Activated CD4-positive, alpha-beta T cell treated with anti-CD3 and anti-CD28 coated beads for 1 hour (primary cell): Measurements from ENCODE around the gene TECR.
"Not testable (repeated sequence)": the region's sequence is repeated elsewhere in the genome, so short reads cannot be mapped to it uniquely, and the experiment has no call there.

Source experiments
- DNase-seq: peaks from one replicate; pipeline ENCODE4 v3.0.0-alpha.2; 2020

The TECR gene

DNA sequence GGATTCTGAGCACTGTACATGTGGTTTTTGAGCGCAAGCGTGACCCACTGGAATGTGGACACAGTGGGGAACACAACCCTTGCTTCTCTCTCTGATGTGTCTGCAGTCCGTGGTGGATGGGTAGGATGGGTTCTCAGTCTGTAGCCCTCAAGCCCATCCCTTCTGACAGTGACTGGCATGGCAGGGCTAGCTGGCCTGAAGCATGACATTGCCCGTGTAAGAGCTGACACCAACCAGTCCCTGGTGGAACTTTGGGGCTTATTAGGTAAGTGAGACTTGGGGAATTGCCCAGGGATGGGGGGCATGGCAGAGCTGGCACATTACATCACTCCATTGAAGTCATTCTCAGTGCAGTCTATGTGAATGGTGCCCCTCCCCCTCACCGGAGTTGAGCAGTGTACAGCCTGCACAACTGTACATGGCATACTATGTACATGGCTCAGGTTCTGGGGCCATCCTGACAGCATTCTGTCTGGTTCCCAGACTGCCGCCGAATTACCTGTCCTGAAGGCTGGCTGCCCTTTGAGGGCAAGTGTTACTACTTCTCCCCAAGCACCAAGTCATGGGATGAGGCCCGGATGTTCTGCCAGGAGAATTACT lies 70.3 kb downstream of the TECR start:
- no peak for DNase-seq

DNA sequence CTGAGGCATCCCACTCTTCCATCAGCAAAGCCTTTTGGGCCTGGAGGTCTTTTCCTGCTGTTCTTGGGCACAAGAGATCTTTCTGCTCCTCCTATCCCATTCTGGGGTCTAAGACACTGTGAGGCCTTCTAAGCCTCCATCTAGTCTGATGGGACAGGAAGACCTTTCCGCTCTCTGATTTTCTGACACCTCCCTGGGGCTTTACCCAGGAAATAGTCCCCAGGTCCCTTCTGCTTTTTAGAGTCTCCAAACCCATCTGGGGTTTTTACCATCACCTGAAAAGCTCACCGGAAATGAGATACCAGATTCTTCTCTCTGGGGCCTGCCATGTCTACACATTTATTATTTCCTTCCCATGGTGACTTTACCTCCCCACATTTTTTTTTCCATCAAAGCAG lies 74.6 kb downstream of the TECR start:
- DNase-seq: no peak

DNA sequence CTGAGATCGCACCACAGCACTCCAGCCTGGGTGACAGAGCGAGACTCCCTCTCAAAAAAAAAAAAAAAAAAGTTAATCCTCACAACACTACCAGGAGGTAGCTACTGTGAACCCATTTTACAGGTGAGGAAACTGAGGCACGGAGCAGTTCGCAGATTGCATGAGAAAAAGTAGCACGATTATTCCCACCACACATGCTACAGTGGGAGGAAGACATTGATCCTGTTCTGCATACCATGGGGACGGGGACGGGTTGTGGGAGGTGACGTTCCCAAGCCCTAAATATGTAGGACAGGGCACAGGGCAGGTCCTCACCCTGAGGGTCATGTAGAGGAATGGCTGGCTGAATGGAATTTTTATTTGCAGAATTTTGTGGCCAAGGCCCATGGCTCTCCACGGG lies 77.2 kb downstream of the TECR start:
- DNase-seq: no peak

DNA sequence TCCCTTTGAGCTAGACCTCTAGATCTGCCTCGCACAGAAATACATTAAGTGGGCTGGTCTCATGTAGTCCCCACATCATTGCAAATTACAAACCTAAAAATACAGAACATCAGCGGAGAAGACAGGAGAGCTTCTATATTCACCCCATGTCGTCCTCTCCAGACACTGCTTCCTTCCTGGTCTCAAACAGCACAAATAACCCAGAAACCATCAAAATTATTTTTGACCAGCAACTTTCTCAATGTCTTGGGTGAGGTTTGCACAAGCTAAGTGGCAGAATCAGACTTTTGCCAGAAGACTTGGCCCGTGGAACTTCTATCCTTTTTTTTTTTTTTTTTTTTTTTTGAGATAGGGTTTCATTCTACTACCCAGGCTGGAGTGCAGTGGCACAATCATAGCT lies 81.7 kb downstream of the TECR start:
- no peak for DNase-seq

DNA sequence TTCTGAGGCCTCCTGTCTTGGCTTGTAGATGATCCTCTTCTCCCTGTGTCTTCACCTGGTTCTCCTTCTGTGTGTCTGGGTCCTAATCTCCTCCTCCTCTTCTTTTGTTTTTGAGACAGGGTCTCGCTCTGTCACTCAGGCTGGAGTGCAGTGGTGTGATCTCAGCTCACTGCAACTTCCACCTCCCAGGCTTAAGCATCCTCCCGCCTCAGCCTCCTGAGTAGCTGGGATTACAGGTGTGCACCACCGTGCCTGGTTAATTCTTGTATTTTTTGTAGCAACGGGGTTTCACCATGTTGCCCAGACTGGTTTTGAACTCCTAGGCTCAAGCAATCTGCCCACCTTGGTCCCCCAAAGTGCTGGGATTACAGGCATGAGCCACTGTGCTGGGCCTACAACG lies 82.8 kb downstream of the TECR start:
- not testable (repeated sequence) for DNase-seq

DNA sequence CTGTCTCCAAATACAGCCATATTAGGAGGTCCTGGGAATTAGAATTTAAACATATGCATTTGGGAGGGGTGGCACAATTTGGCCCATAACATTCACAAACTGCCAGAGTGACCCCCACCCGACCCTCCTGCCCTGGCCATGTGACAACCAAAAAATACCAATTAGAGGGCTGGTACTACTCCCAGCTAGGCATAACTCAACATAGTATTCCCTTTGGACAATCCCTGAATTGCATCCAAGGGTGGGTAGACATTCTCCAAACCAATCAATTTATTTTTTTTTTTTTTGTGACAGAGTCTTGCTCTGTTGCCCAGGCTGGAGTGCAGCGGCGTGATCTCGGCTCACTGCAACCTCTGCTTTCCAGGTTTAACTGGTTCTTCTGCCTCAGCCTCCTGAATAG lies 83.3 kb downstream of the TECR start:
- no peak for DNase-seq

DNA sequence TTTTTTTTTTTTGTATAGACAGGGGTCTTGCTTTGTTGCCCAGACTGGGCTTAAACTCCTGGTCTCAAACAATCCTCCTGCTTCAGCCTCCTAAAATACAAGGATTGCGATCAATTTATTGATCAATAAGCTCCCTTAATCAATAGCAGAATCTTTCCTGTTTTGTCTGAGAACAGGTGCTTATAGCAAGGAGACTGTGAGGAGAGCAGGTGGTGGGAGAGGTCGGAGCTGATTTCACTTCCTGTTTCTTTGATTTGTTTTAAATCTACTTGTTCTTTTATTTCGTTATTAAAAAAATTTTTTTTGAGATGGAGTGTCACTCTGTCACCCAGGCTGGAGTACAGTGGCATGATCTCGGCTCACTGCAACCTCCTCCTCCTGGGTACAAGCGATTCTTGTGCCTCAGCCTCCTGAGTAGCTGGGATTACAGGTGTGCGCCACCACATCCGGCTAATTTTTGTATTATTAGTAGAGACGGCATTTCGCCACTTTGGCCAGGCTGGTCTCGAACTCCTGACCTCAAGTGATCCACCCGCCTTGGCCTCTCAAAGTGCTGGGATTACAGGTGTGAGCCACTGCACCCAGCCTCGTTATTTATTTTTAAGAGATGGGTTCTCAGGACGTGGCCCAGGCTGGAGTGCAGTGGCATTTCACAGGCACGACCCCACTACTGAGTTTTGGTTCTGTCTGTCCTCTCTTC lies 84.2 kb downstream of the TECR start:
- not testable (repeated sequence) for DNase-seq

DNA sequence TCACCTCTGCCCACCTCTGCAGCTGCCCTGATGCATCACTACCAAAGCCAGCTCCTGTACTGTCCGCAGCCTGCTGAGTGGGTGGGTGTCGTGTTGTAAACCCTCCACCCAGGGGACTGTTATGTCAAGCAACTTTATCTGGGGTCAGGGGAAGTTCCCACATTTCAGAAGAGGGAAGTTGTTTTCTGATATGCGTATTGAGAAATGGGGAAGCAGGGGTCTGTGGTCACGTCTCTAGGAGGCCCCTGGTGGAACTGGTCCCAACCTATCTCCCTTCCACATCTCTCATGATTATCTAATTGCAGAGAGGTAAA lies 84.7 kb downstream of the TECR start:
- DNase-seq: no peak
